Measurements from ENCODE around the gene TWF2.

Gene TWF2

GRCh38 chr3:52237006-52237656 is 1.8 kb downstream of the TWF2 start:
- DNase-seq = no peak

DNA sequence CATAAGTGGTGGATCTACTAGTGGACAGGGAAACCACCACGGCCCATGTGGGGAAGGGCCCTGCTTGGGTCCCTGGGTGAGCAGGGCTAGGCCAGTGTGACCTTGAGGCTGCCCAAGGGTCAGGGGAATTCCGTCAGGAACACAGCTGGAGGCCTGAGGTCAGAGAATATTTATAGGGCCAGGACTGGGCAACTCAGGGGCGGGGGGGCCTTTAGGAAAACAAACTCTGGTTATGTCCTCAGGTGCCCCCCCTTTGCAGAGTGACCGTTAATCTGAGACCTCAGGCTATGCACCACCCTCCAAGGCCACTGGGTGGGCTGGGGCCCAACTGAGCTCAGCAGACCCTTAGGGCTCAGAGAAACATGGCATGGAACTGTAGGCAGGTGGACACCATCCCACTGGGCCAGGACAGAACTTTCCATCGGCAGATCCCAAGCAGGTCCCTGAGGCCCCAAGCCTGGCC is 2.5 kb downstream of the TWF2 start:
- DNase-seq = no peak

DNA sequence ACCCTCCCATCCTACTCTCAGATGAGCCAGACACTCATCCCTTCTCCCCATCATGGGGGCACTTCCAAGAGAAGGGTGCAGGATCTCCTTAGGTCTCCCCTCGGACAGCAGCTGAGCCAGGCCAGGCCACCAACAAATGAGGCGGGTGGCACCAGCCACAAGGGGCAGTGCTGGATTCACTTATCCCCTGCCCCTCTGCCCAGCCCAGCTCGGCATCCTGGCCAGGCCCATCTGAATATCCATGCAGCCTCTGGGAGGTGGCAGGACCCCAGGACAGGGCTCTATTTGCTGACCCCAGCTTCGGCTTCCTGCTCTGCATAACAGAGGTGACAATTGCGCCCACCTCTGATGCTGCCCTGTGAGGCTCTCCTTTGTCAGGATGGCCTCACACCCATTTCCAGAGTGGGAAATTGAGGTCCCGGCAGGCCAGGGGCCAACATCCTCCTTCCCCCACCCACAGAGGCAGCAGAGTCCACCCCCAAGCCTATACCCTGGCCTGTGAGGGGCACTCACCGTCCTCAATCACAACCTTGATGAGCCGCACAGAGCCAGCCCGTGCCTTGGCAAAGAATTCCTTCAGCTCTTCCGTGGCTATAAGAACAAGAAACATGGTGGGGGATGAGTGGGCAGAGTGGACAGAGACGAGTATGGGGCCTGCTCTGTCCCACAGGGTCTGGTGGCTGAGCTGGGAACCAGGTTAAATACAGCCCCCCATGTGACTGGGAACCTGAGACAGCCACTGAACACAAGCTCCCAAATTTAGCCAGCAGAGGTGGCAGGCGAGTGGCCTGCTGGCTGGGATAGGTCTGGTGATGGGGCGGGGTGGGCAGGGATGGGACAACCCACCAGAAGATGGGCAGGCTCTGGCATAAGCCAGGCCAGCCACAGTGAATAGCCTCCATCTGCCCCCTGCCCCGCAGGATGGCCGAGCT is 4.2 kb downstream of the TWF2 start:
- no peak for DNase-seq

DNA sequence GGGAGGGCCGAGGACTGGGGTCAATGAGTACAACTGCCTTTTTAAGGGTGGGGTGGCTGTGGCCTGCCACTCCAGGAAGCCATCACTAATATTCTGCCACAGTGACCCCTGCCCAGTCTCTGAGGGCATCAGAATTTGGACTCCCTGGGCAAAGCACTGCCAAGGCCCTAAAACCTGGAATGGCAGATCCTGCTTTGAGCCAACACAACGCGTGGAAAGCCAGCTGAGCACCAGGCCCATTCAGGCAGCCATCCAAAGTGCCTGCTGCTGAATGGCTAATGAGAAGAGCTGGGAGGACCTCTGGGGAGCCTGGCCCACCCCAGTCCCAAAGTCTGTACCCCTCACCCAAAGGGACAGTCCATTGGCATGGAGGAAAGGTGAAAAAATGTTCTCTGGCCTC is 5.0 kb downstream of the TWF2 start:
- DNase-seq = no peak

GRCh38 chr3:52233108-52233591 is 5.8 kb downstream of the TWF2 start:
- no peak for DNase-seq

DNA sequence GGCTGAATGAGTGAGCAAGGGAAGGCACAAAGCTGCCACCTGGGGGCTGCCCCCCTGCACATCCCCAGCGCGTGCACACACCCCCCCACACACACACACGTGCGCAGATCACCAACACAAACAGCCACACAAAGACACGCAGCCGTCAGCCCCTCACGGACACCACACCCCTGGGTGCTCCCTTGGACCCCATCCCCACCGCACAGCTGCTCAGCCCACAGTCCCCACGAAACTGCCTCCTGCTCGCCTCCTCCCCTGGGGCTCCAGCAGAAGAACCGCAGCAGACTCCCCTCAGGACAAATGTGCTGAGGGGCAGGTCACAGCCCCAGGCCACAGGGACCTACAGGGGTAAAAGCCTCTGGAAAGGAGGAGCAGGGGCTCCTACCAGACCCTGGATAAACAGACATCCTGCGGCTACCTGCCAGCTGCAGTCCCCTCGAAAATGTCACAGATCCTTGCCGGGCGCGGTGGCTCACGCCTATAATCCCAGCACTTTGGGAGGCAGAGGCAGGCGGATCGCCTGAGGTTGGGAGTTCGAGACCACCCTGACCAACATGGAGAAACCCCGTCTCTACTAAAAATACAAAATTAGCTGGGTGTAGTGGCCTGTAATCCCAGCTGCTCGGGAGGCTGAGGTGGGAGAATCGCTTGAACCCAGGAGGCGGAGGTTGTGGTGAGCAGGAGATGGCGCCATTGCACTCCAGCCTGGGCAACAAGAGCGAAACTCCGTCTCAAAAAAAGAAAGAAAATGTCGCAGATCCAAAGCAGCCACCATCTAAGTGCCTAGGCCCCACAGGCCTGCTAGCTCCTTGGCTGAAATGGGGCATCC is 6.5 kb downstream of the TWF2 start:
- peak; percentile 38 to 39 for DNase-seq

GRCh38 chr3:52231502-52232278 is 7.3 kb downstream of the TWF2 start:
- peak; percentile 87 for DNase-seq

DNA sequence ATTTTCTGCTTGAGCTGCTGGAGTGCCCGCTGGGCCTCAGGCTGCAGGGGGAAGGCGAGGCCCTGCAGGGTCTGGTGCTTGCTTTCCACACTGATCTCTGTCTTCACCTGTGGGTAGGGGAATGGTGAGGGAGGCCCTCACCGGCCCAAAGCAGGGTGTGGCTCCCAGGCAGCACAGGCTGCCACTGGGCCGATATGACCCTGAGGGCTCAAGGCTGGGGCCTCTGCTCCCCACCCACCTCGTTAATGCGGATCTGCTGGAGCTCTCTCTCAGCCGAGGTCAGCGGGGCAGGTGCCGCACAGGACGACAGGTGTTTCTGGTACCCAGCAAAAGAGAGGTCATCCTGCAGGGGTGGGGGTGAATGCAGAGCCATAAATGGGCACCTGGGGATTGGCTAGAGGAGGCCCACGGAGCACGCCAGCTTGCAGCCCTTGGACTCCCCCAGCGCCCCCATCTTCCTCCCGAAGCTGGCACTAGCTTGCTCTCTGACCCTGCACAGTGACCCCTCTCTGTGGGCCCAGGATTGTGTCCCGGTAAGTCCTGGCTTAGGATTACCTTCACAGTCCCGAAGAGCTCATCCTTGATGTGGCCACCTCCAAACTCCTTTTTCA is 8.0 kb downstream of the TWF2 start:
- DNase-seq = no peak

GRCh38 chr3:52230461-52230860 is 8.5 kb downstream of the TWF2 start:
- DNase-seq = no peak

DNA sequence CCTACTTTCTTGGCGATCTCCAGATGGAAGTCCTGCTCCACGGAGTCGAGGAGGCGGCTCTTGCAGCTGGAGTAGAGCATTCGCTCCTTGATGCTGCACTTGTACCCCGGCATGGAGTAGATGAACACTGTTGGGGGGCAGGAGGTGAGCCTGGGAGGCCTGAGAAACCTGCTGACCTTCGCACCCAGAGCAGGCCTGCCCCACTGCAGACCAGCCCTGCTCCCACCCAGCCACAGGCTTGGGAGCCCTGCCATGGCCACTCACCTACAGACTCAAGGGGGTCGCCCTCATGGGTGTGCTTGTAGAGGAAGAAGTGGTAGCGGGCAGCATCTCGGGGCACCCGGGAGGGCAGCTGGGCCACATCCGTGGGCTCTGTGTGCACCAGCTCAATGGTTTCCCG is 9.3 kb downstream of the TWF2 start:
- no peak for DNase-seq

- no peak for DNase-seq
Measured at GRCh38 chr3:52228751-52229291, 10.1 kb downstream of the TWF2 start.

DNA sequence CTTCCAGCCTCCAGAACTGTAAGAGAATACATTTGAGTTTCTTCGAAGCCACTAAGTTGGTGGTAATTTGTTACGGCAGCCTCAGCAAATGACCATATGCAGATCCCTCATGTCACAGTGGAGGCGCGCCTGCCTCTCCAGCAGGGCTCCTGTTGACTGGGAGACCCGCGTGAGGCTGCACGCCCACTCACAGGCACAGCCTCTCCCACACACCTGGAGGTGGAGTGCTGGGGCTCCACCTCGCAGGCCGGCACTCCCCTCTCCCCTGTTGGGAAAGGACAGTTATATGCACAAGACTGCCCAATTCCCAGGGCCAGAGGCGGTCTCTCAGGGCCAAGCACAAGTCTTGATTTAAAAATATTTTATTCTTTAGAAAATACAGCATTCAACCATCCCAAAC is 10.7 kb downstream of the TWF2 start:
- no peak for DNase-seq

DNA sequence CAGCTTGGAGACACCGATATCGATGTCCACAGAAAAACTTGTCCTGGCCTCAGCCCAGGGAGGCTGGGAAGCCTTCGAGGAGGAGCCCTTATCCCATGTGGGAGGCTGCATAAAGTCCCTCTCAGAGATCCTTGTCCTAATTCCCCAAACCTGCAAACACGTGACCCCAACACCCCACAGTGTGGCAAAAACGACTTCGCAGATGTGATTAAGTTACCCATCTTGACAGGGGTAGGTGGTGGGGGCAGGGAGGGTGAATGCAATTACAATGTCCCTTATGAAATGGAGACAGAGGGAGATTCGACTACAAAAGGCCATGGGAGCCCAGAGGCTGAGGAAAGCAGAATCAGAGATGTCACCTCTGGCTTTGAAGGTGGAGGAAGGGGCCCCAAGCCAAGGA is 11.2 kb downstream of the TWF2 start:
- no peak for DNase-seq

DNA sequence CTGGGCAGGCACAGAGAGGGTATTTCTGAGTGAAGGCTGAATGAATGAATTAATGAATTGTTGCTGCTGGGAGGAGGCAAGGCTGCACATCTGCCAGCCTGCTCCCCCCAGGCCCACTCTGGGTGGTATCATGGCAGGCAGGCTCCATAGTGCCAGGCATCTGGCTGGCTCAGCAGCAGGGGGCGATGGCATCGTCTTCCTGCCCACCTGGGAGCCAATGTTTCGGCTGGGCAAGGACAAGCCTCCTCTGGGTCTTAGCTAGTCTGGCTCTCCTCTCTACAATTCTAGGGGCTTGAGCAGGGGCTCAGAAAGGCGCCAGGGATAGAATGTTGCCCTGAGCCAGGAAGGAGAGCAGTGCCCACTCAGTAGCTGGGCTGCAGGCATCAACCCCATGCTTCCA is 11.8 kb downstream of the TWF2 start:
- DNase-seq = no peak

DNA sequence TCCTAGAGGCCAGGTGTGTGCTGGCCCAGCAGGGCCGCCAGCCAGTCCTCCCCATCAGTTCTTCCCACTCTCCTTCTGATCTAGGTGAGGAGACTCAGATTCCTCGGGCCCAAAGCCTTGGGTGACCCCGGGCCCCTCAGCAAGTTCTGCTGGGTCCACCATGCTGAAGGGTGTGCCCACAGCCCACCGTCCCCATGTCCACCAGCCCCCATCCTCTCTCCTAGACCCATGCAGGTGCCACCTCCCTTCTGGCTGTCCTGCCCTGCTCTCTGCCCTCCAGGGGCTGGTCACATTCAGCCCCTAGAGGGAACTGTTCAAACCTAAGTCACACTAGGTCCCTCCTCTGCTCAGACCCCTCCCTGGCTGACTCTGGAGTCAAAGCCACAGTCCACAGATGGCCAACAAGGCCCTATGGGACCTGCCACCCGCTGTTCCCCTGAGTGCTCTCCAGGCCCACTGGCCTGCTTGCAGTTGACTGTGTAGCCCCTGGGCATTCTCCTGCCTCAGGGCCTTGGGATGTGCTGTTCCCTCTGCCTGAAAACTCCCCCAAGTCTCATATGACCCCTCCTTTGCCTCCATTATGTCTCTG is 12.6 kb downstream of the TWF2 start:
- no peak for DNase-seq

DNA sequence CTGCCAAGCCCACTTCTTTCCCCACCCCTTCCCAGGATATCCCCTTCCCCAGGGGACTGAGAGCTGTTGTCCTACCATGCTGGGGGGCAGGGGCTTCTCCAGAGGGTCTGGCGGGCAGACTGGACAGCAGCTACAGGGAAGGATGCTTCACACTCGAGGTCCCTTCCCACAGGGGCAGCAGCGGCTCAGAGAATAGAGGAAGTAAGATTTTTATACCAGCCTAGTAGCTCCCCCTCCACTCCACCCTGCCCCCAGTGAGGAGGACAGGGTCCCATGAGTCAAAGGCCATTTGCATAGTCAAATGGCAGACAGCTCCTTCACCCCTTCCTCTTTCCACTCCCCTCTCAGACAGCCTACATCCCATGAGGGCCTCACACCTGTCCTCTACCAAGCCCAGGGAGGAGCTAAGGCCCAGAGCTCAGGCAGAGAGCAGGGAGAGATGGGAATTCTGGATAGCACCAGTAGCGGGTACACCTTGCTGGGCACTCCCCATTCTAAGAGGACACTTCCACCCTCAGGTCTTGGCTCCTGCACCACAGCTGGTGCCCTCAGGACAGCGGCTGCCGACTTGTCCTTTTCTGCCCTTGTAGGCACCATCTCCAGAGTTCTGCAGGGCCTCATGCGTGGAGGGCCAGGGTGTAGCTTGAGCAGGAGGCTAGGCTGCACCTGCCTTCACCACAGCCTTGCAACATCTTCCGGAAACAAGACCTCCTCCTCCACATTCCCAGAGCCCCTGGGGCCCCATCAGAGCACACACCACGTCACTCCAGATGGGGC is 13.3 kb downstream of the TWF2 start, which contains the start of gene TLR9:
Gene TLR9 (minus strand): TSS at position 194 of the 777 bp plus-strand sequence. CDS start 116 bp downstream, at position 78.
- no peak for DNase-seq

DNA sequence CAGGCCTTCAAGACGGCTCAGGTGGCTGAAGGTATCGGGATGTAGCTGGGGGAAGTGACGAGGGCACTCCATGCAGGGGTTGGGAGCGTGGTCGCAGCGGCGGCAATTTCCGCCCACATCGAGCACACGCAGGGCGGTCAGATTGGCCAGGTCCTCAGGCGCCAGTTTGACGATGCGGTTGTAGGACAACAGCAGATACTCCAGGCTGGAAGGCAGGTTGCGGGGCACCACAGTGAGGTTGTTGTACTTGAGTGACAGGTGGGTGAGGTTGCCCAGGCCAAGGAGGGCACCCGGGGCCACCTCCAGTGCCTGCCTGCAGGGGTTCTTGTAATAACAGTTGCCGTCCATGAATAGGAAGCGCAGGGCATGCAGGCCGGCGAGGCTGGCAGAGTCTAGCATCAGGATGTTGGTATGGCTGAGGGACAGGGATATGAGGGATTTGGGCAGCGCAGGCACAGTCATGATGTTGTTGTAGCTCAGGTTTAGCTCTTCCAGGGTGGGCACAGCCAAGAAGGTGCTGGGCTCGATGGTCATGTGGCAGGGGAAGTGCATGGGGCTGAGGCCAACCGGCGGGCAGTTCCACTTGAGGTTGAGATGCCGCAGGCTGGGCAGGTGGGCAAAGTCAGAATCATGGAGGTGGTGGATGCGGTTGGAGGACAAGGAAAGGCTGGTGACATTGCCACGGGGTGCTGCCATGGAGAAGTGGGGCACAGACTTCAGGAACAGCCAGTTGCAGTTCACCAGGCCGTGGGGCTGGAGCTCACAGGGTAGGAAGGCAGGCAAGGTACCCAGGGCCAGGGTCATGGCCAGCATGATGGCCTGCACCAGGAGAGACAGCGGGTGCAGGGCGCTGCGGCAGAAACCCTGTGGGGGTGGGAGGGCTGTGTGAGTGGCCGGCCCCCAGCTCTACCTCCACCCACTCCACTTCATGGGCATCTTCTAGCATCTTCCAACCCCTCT is 15.2 kb downstream of the TWF2 start:
- no peak for DNase-seq

GRCh38 chr3:52222319-52223221 is 16.4 kb downstream of the TWF2 start:
- no peak for DNase-seq
